ENCODE data around the gene ZNF280C. TPM values are rescaled to one million over a fixed set of nuclear protein-coding genes. Genes with fewer than 3 reads are reported as not detected.

Gene ZNF280C
- total RNA-seq, 1 donor from 2014 or later, result 13.2 TPM

- no peak for DNase-seq (ENCODE audit: extremely low spot score, unreplicated experiment)
- H3K27ac Mint-ChIP-seq, result no peak overlapping the region
- H3K4me3 Mint-ChIP-seq, result no peak overlapping the region
- peaks cover 8% of the 10 kb centered on the region for H3K36me3 Mint-ChIP-seq
- no peaks in the 10 kb centered on the region for H3K27me3 Mint-ChIP-seq
- H3K4me1 Mint-ChIP-seq (ENCODE audit: unreplicated experiment), result no peaks in the 10 kb centered on the region
- no peaks in the 10 kb centered on the region for H3K9me3 Mint-ChIP-seq
- no peak for TF ChIP-seq CTCF (conservative IDR thresholded peaks at IDR 0.05)
Observed at GRCh38 chrX:130264573-130264972, 4.1 kb downstream of the ZNF280C start.

- no peak for TF ChIP-seq CTCF (conservative IDR thresholded peaks at IDR 0.05)
- Mint-ChIP-seq H3K27me3 (no peaks in the 10 kb centered on the region), H3K27ac (no peak overlapping the region), H3K9me3 (no peaks in the 10 kb centered on the region), H3K36me3 (peaks cover 8% of the 10 kb centered on the region), H3K4me1 (ENCODE audit: unreplicated experiment) (no peaks in the 10 kb centered on the region), H3K4me3 (no peak overlapping the region)
- DNase-seq (ENCODE audit: extremely low spot score, unreplicated experiment), result no peak
Observed at GRCh38 chrX:130263016-130263415, 5.7 kb downstream of the ZNF280C start.

- TF ChIP-seq CTCF (conservative IDR thresholded peaks at IDR 0.05), result no peak
Observed at GRCh38 chrX:130262231-130262630, 6.5 kb downstream of the ZNF280C start.

GRCh38 chrX:130261296-130261893, 7.3 kb downstream of the ZNF280C start:
- H3K36me3 Mint-ChIP-seq, result peaks cover 4% of the 10 kb centered on the region
- DNase-seq (ENCODE audit: extremely low spot score, unreplicated experiment), result no peak
- no peaks in the 10 kb centered on the region for H3K9me3 Mint-ChIP-seq
- no peak overlapping the region for H3K4me3 Mint-ChIP-seq
- TF ChIP-seq CTCF (conservative IDR thresholded peaks at IDR 0.05), result no peak
- no peak overlapping the region for H3K27ac Mint-ChIP-seq
- H3K4me1 Mint-ChIP-seq (ENCODE audit: unreplicated experiment), result no peaks in the 10 kb centered on the region
- H3K27me3 Mint-ChIP-seq, result no peaks in the 10 kb centered on the region

More at GRCh38 chrX:130262231-130262630, 6.5 kb downstream of the ZNF280C start:
- DNase-seq (ENCODE audit: extremely low spot score, unreplicated experiment), result no peak
- Mint-ChIP-seq H3K27me3 (no peaks in the 10 kb centered on the region), H3K9me3 (no peaks in the 10 kb centered on the region), H3K27ac (no peak overlapping the region), H3K36me3 (peaks cover 5% of the 10 kb centered on the region), H3K4me1 (ENCODE audit: unreplicated experiment) (no peaks in the 10 kb centered on the region), H3K4me3 (no peak overlapping the region)

- no peaks in the 10 kb centered on the region for H3K27me3 Mint-ChIP-seq
- H3K9me3 Mint-ChIP-seq, result no peaks in the 10 kb centered on the region
- no peaks in the 10 kb centered on the region for H3K4me1 Mint-ChIP-seq (ENCODE audit: unreplicated experiment)
- H3K36me3 Mint-ChIP-seq, result peaks cover 10% of the 10 kb centered on the region
- no peak for DNase-seq (ENCODE audit: extremely low spot score, unreplicated experiment)
- no peak overlapping the region for H3K4me3 Mint-ChIP-seq
- TF ChIP-seq CTCF (conservative IDR thresholded peaks at IDR 0.05), result no peak
- no peak overlapping the region for H3K27ac Mint-ChIP-seq
Observed at GRCh38 chrX:130260316-130260715, 8.4 kb downstream of the ZNF280C start.

- Mint-ChIP-seq H3K27ac (no peak overlapping the region), H3K9me3 (peaks cover 8% of the 10 kb centered on the region), H3K4me3 (no peak overlapping the region), H3K36me3 (peaks cover 27% of the 10 kb centered on the region), H3K4me1 (ENCODE audit: unreplicated experiment) (no peaks in the 10 kb centered on the region), H3K27me3 (no peaks in the 10 kb centered on the region)
- no peak for TF ChIP-seq CTCF (conservative IDR thresholded peaks at IDR 0.05)
- DNase-seq (ENCODE audit: extremely low spot score, unreplicated experiment), result no peak
Observed at GRCh38 chrX:130253916-130254315, 14.8 kb downstream of the ZNF280C start.

Measured in type B pancreatic cell (in vitro differentiated cells).